WTC11 (cell line): ENCODE data around the gene PDE5A.
"Not testable (repeated sequence)": the region's sequence is repeated elsewhere in the genome, so short reads cannot be mapped to it uniquely, and the experiment has no call there.

ENCODE experiments used
- ETV6 ChIP-seq: sonication (generic); formaldehyde crosslinking; IDR thresholded peaks from 2 replicates; pipeline ENCODE4 v1.8.1; 2022; ENCODE audit warnings: mild to moderate bottlenecking, missing genetic modification reagents
- ZBTB21 ChIP-seq: sonication (generic); formaldehyde crosslinking; IDR thresholded peaks from 2 replicates; pipeline ENCODE4 v1.8.1; 2023; ENCODE audit warnings: mild to moderate bottlenecking, missing genetic modification reagents, borderline replicate concordance

GRCh38 chr4:119662612-119663011 is 34.0 kb upstream of the PDE5A start:
- not testable (repeated sequence) for TF ChIP-seq ETV6; ZBTB21 (CRISPR knock-in tag)
